ENCODE results near the gene KIRREL3.

- no peak for TF ChIP-seq POLR2AphosphoS5 (IDR thresholded peaks at IDR 0.05; ENCODE audit: low read depth, low read length)
- no peak for TF ChIP-seq POLR2A (IDR thresholded peaks at IDR 0.05; ENCODE audit: low read depth, low read length)
- no peak for TF ChIP-seq TAF1 (IDR thresholded peaks at IDR 0.05; ENCODE audit: low read depth, low read length)
- no peak for TF ChIP-seq SPI1 (IDR thresholded peaks at IDR 0.05; ENCODE audit: low read depth, low read length)
- TF ChIP-seq POU2F2 (IDR thresholded peaks at IDR 0.05; ENCODE audit: low read depth, low read length): no peak
- TF ChIP-seq PAX5 (IDR thresholded peaks at IDR 0.05; ENCODE audit: insufficient read depth, low read length, severe bottlenecking): no peak
These were observed 302.0 kb downstream of the KIRREL3 start for GRCh38 chr11:126698576-126698975.
